ENCODE measurements around the gene GYS2.
"Not testable (repeated sequence)": the region's sequence is repeated elsewhere in the genome, so short reads cannot be mapped to it uniquely, and the experiment has no call there.

Gene GYS2

DNA sequence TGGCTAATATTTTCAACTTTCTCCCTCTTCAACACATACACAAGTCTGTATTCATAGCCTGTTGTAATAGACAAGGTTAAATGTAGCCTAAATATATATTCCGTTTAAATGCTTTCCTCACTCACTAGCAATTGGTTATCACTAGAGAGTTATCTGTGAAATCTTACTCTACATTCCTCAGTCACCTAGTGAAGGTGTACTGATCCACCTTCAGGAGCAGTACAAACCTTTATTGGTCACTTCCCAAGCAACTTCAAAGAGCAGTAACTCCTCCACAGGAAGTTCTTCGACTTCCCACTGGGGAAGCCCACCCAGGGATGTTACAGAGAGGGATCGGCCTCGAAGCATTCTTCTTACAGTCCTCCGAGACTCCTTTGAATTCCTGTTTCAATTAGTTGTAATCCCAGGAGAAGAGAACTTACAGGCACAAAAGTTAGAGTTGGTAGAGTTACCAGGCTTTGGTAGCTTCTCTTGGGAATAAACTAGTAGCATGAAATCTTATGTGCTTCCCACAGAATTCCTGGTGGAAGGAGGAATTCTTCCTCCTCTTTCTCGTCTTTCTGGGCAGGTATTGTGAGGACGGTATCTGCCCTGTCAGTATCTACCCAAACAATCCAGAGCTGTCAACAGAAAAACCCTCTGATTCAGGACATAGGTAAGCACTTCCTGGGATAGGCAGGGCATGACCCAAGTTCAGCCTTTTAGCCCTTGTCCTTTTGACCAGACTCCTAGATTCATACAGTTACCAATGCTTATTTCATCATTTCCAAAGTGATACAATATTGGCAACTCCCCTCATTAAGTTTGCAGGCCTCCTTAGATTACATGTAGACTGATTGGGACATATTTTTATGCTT is at the start of gene GYS2:
Gene GYS2 (minus strand): TSS at position 603 of the 857 bp plus-strand sequence. CDS start 255 bp downstream, at position 348.
- DNase-seq (ENCODE audit: low spot score) = no peak

GRCh38 chr12:21651821-21652220 is 47.2 kb upstream of the GYS2 start:
- DNase-seq (ENCODE audit: low spot score) = no peak

GRCh38 chr12:21650997-21651396 is 46.4 kb upstream of the GYS2 start:
- DNase-seq (ENCODE audit: low spot score) = no peak

- DNase-seq (ENCODE audit: low spot score) = no peak
Measured at GRCh38 chr12:21649034-21649433, 44.4 kb upstream of the GYS2 start.

DNA sequence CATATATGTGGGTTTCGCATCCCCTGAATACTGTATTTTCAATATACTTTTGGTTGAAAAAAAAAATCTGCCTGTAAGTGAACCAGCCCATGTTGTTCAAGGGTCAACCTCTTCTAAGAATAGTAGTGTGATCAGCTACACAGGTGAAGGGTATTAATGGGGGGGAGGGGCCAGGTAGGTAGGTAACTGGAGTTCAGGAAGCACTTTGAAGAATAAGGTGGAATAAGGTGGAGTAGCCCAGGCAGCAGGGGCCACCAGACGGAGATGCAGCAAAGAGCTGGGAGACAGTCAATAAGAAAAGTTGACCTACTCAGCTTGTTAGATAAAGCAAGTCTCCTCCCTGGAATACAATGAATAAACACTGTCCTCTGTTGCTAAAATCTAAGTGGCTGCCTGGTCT is 43.7 kb upstream of the GYS2 start:
- DNase-seq (ENCODE audit: low spot score) = no peak

DNA sequence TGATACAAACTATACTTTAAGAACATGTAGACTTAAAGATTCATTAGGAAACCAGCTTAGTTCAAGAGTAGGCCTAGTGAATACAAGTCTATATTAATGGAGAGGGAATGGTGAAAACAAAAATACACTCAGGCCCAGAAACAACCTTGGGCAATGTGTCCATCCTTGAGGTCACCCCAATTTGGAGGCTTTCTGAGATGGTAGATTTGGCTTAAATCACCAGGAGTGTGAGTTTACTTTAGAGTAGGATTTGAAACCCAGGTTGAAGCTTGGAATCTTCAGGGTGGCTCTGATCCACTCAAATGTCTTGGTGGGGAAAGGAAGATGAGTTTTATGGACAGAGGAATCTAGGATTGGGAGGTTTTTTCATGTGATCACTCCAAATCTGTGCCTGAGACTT is 42.5 kb upstream of the GYS2 start:
- no peak for DNase-seq (ENCODE audit: low spot score)

GRCh38 chr12:21645041-21645500 is 40.4 kb upstream of the GYS2 start:
- not testable (repeated sequence) for DNase-seq (ENCODE audit: low spot score)

- DNase-seq (ENCODE audit: low spot score) = no peak
Measured at GRCh38 chr12:21644516-21644915, 39.9 kb upstream of the GYS2 start.

DNA sequence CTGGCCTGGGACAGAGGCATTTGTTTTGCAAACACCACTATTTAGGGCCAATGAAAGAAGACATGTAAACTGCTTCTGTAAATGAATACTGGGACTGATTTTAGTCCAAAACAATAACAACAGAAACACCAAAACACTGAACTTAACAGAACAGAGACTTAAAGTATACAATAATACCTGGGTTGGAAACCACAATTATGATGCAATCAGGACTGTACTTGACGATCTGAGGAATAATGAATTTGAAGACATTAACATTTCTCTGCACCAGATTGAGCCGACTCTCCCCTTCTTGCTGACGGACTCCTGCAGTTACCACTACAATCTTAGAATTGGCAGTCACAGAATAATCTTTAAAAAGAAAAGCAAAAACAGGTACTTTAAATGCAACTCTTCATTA is 39.1 kb upstream of the GYS2 start:
- no peak for DNase-seq (ENCODE audit: low spot score)

DNA sequence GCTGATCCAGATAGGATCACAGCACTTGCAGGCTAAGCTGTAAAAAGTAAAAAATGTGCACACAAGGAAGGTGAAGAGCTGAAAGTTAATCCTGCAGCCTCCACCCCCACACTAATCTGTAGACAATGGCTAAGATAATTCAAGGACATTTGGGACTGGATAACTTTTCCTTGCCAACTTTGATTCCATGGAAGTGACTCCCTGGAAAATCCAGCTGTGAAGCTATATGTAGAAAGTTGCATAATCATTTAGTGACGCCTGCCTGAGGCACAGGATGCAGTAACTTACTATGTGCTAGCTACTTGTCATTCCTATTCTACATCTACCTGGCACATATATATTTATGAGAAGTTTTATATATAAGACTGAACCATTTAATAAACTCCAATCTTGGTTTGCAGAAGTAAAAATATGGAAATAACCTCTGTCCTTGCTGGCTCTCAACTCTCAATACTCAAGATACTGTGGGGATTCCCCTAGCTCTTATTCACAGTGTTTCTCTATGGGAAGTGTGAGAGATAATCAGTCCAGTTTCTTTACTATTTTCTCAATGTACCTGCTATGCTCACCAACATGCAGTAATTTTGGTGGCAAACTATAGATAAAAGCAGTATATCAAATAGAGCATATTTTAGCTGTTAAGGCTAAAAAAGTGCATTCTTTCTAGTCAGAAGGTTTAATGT is 38.2 kb upstream of the GYS2 start:
- DNase-seq (ENCODE audit: low spot score) = no peak

DNA sequence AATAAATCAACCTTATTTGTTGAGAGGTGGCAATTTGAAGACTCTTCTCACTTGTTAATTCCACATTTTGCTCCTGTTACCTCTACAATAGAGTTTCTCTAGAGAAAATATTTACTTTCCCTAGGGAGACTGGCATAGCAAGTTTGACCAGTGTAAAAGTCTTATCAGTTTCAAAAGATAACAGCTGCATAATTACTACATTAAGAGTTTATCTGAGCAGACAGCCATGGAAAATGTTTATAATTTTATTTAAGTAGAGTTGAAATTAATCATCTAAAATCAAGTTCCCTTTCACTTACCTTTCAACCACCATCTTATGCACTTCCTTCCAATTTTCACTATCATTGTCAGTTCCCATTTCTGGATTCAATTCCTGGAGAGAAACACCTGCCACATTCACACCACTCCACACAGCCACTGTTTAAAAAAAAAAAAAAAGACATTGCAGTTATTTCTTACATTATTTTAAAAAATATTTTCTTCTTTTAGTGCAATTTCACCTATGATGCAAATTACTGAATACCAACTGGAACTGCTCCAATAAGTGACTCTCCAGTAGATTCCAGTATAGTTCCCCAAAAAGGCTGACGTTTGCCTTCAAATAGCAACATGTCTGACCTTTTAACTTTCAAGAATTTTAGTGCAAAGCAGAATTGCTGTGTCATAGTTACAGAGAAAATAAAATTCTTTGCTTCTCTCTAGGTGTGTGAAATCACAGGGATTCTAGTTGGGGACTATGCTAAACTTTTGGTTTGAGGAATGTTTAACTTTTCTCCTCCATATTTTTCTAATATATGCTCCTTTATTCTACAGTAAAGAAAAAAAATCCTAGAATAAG is 33.6 kb upstream of the GYS2 start:
- no peak for DNase-seq (ENCODE audit: low spot score)

DNA sequence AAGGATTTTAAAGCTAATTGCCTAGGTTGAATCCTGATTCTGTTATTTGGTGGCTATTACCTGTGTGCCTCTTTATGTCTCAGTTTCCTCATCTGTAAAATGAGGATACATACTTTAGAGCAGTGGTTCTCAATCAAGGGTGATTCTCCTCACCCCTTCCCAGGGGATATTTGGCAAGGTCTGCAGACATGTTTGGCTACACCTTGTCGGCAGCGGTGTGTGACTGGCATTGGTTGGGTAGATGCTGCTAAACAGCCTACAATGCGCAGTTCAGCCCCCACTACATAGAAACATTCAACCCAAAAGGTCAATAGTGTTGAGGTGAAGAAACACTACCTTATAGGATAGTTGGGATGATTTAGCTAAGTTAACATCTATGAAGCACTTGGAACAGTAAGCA is 29.6 kb upstream of the GYS2 start:
- DNase-seq (ENCODE audit: low spot score) = no peak

DNA sequence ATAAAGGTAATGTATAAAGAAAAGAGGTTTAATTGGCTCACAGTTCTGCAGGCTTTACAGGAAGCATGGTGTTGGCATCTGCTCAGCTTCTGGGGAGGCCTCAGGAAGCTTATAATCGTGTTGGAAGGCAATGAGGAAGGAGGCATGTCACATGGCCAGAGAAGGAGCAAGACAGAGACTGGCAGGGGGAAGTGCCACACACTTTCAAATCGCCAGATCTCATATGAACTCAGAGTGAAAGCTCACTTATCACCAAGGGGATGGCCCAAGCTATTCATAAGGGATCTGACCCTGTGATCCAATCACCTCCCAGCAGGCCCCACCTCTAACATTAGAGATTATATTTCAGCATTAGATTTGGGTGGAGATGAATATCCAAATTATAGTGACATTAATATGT is 26.7 kb upstream of the GYS2 start:
- no peak for DNase-seq (ENCODE audit: low spot score)

DNA sequence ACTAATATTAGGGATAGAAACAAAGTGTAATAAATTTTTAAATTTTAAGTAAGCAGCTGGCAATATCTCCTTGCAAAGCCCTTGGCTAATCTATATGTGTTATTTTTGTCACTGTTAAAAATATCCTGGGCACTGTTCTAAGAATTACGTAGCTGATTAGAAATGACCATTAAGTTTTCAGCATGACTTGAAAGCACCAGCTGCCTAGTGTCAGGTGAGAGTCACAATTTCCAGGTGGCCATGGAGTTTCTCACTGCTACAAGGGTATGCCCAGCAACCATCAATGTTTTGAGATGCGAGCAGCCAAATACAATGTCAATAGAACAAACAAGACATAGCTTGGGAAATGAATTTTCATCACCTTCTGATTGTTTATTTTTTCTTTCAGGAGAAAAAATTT is 23.3 kb upstream of the GYS2 start:
- no peak for DNase-seq (ENCODE audit: low spot score)

DNA sequence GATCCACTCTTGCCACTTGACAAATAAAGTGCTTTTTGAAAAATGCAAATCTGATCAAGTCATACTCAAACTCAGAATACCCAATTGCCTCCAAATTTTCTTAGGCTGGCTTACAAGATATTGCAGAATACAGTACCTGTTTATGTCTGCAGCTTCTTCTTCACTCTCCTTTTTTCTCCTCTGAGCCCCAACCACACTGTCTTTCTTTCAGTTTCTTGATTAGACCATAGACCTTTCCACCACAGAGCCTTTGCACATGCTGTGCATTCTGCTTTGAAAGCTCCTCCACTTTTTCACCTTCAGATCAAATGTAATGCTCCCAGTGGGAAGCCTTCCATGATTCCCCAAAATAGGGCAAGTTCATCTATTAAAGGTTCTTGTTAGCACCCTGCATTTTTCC is 13.9 kb upstream of the GYS2 start:
- no peak for DNase-seq (ENCODE audit: low spot score)

DNA sequence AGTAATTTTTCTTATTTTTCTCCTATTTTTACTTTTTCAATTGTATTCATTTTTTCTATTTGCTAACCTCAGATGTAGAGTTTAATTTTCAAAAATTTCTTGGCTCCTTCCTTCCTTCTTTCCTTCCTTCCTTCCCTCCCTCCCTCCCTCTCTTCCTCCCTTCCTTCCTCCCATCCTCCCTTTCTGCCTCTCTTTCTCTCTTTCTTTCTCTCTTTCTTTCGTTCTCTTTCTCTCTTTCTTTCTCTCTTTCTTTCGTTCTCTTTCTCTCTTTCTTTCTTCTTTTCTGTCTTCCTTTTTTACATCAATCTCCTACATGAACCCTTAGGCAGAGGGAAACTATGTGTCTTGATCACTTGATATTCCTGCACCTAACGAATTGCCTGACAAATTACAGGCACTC is 12.4 kb upstream of the GYS2 start:
- no peak for DNase-seq (ENCODE audit: low spot score)

DNA sequence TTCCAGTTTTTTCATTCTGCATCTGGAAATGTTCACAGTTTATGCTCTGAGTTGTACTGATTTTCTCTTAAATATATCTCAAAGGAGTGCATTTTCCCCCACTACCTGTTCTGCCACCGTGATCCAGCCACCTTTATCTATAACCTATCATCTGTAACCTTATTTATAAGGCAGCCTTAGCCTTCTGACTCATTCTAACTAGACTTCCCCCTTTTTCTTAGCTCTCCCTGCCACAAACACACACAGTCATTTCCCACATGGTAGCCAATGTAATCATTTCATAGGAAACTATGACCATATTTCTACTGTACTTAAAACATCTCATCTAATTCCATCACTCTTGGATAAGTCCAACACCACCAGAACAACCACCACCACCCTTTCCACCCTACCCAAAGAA is 10.8 kb upstream of the GYS2 start:
- no peak for DNase-seq (ENCODE audit: low spot score)

DNA sequence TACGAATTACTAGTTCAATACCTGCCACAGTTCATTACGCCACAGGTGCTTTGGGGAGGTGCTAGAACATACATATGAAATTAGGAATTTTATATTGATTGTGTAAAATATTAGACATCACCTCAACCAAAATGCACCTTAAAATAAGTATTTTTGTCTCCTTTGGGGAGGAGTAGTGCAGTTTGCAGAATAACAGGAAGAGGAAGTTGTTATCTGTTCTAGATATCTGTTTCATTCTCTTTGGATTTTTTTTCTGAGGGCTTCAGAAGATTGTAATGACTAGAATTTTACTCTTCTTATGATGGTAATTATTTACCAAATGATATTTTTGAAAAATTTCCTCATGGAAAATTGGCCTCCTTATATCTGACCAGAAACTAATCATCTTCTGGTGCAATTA is 9.9 kb upstream of the GYS2 start:
- DNase-seq (ENCODE audit: low spot score) = no peak

GRCh38 chr12:21613931-21614330 is 9.3 kb upstream of the GYS2 start:
- no peak for DNase-seq (ENCODE audit: low spot score)

- DNase-seq (ENCODE audit: low spot score) = no peak
Measured at GRCh38 chr12:21608196-21608595, 3.5 kb upstream of the GYS2 start.

- peak; percentile 9 for DNase-seq (ENCODE audit: low spot score)
Measured at GRCh38 chr12:21607701-21608100, 3.1 kb upstream of the GYS2 start.

DNA sequence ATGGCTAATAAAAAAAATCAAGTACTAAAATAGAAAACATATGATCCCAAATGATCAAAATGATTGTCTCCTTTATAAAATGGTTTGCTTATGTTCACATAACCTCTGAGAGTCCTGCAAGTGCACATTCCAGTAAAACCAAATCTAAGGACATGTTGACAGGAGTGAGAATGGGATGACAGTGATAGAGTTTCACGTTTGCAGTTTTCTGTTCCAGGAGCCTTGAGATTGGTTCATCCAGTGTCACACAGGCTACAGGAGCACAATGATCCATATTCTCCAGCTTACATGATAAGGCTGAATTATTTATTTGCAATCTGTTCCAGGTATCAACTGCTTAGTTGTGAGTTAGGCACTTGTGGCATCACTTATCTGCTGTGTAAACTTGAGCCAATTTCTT is 1.5 kb upstream of the GYS2 start:
- no peak for DNase-seq (ENCODE audit: low spot score)

DNA sequence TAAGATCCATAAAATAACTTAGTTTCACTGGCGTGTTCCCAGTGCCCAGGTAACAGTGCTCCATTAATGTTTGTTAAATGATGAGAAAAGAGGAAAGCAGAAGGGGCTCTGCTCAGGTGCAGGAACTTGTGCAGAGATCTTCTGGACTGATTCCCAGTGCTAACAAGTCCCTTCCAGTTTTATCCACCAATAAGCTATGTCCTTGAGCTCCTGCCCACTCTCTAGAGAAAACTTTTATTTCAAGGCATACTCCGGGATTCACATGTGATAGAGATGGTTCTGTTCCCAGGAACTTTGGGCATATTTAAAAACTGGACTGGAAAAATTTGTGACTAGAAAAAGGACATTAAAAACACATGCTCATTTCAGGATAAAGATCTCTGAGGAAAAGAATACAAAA is 1.9 kb downstream of the GYS2 start:
- DNase-seq (ENCODE audit: low spot score) = no peak

Data from Ammon's horn (tissue), 1 donor.